Glutamatergic neuron (in vitro differentiated cells): ENCODE results near the gene CAMKMT. TPM values are rescaled to one million over a fixed set of nuclear protein-coding genes. Genes with fewer than 3 reads are reported as not detected.

Experiments
- DNase-seq: peaks from one replicate; pipeline ENCODE4 v3.0.0; 2022
- H3K27ac Mint-ChIP-seq: one replicate; pipeline ENCODE4 v1.8.0; 2020; ENCODE audit warnings: mild to moderate bottlenecking, mixed read lengths, inconsistent platforms; ENCODE audit not compliant: unreplicated experiment
- H3K27me3 Mint-ChIP-seq: one replicate; pipeline ENCODE4 v1.8.0; 2020; ENCODE audit warnings: mild to moderate bottlenecking, moderate library complexity, mixed read lengths, inconsistent platforms; ENCODE audit not compliant: unreplicated experiment
- H3K36me3 Mint-ChIP-seq: one replicate; pipeline ENCODE4 v1.8.0; 2020; ENCODE audit warnings: mild to moderate bottlenecking, mixed read lengths, inconsistent platforms; ENCODE audit not compliant: unreplicated experiment
- H3K4me1 Mint-ChIP-seq: one replicate; pipeline ENCODE4 v1.8.0; 2020; ENCODE audit warnings: mild to moderate bottlenecking, low read depth, mixed read lengths, inconsistent platforms; ENCODE audit not compliant: unreplicated experiment
- H3K4me3 Mint-ChIP-seq: one replicate; pipeline ENCODE4 v1.8.0; 2020; ENCODE audit warnings: mild to moderate bottlenecking, mixed read lengths, inconsistent platforms; ENCODE audit not compliant: unreplicated experiment
- H3K9me3 Mint-ChIP-seq: one replicate; pipeline ENCODE4 v1.8.0; 2020; ENCODE audit warnings: mild to moderate bottlenecking, moderate library complexity, mixed read lengths, inconsistent platforms; ENCODE audit not compliant: unreplicated experiment
- total RNA-seq: library from RNA; stranded (reverse); fragmentation: NEBNext Ultra II Directional; extraction: Animal tissue kit (Norgen Biotek cat#: 25700); gene quantifications from one replicate; pipeline ENCODE4 v1.2.1, GENCODE V29; 2021; ENCODE audit not compliant: unreplicated experiment
- TF ChIP-seq, protein P1 (sequence below): fragments of 200-600 bp; sonication (generic); IDR thresholded peaks from one replicate; pipeline ENCODE4 v1.5.0; 2021; ENCODE audit not compliant: partially characterized antibody, unreplicated experiment

Gene CAMKMT
- total RNA-seq, 1 donor from 2014 or later, result 9.6 TPM

GRCh38 chr2:44464437-44464836, 102.7 kb downstream of the CAMKMT start:
- TF ChIP-seq, protein P1, sequence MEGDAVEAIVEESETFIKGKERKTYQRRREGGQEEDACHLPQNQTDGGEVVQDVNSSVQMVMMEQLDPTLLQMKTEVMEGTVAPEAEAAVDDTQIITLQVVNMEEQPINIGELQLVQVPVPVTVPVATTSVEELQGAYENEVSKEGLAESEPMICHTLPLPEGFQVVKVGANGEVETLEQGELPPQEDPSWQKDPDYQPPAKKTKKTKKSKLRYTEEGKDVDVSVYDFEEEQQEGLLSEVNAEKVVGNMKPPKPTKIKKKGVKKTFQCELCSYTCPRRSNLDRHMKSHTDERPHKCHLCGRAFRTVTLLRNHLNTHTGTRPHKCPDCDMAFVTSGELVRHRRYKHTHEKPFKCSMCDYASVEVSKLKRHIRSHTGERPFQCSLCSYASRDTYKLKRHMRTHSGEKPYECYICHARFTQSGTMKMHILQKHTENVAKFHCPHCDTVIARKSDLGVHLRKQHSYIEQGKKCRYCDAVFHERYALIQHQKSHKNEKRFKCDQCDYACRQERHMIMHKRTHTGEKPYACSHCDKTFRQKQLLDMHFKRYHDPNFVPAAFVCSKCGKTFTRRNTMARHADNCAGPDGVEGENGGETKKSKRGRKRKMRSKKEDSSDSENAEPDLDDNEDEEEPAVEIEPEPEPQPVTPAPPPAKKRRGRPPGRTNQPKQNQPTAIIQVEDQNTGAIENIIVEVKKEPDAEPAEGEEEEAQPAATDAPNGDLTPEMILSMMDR, result no peak
- Mint-ChIP-seq H3K27ac (no peak overlapping the region), H3K27me3 (no peaks in the 10 kb centered on the region), H3K36me3 (peaks cover 15% of the 10 kb centered on the region), H3K9me3 (peaks cover 5% of the 10 kb centered on the region), H3K4me3 (no peak overlapping the region), H3K4me1 (peaks cover 4% of the 10 kb centered on the region)
- DNase-seq, result no peak

DNA sequence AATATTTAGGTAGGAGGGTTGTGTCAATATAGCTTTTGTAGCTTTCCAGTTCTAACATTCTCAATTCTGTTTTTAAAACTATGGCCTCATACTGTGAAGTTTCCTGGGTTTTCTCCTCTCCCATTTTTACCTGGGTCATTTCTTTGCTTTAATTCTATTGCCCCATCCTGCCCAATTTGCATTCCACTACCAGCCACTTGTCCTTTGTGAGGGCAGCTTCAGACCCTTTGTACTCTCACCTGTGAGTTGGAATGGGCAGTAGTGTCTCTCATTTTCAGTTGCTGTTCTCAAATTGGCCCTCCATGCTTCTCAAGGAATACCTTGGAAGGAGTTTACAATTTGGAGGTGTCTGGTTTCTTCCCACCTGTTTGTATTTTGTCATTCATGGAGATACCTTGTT, 108.4 kb downstream of the CAMKMT start:
- Mint-ChIP-seq H3K4me1 (no peaks in the 10 kb centered on the region), H3K27ac (no peak overlapping the region), H3K36me3 (no peaks in the 10 kb centered on the region), H3K27me3 (no peaks in the 10 kb centered on the region), H3K4me3 (no peak overlapping the region), H3K9me3 (peaks cover 3% of the 10 kb centered on the region)
- no peak for DNase-seq
- TF ChIP-seq, protein P1, result no peak

- DNase-seq, result no peak
- Mint-ChIP-seq H3K4me3 (no peak overlapping the region), H3K27ac (no peak overlapping the region), H3K27me3 (no peaks in the 10 kb centered on the region), H3K9me3 (no peaks in the 10 kb centered on the region), H3K4me1 (peaks cover 3% of the 10 kb centered on the region), H3K36me3 (no peaks in the 10 kb centered on the region)
- TF ChIP-seq, protein P1, result no peak
These were observed 116.1 kb downstream of the CAMKMT start for GRCh38 chr2:44477657-44478414.

- Mint-ChIP-seq H3K27me3 (no peaks in the 10 kb centered on the region), H3K9me3 (no peaks in the 10 kb centered on the region), H3K27ac (no peak overlapping the region), H3K36me3 (no peaks in the 10 kb centered on the region), H3K4me3 (no peak overlapping the region), H3K4me1 (peaks cover 3% of the 10 kb centered on the region)
- TF ChIP-seq, protein P1, result peak; percentile 94
- no peak for DNase-seq
These were observed 117.6 kb downstream of the CAMKMT start for GRCh38 chr2:44479127-44479887.

GRCh38 chr2:44480068-44480467, 118.3 kb downstream of the CAMKMT start:
- Mint-ChIP-seq H3K27me3 (no peaks in the 10 kb centered on the region), H3K27ac (no peak overlapping the region), H3K4me3 (no peak overlapping the region), H3K4me1 (peaks cover 3% of the 10 kb centered on the region), H3K36me3 (no peaks in the 10 kb centered on the region), H3K9me3 (no peaks in the 10 kb centered on the region)
- TF ChIP-seq, protein P1, result no peak
- DNase-seq, result no peak
